Liver (tissue), 3 donors: ENCODE results near the gene AMPD3.
"Not testable (repeated sequence)": the region's sequence is repeated elsewhere in the genome, so short reads cannot be mapped to it uniquely, and the experiment has no call there.

Source experiments
- EGR1 ChIP-seq, 2 donors: IDR thresholded peaks; 2 replicates each; pipeline ENCODE4 v1.6.1; 2016 to 2018; ENCODE audit warnings: antibody characterized with exemption in 2 of 2, low read depth in 2 of 2
- GABPA ChIP-seq, 2 donors: IDR thresholded peaks in 1 of 2; conservative IDR thresholded peaks in 1 of 2; 2 replicates each; pipeline ENCODE4 v1.6.1; 2016; ENCODE audit warnings: antibody characterized with exemption in 2 of 2, mild to moderate bottlenecking in 1 of 2, moderate library complexity in 1 of 2
- RAD21 ChIP-seq, 2 donors: IDR thresholded peaks; 2 replicates each; pipeline ENCODE4 v1.6.1; 2016; ENCODE audit warnings: antibody characterized with exemption in 2 of 2, mild to moderate bottlenecking in 2 of 2
- RXRA ChIP-seq, 2 donors: IDR thresholded peaks; 2 replicates each; pipeline ENCODE4 v1.6.1; 2017 to 2018; ENCODE audit warnings: antibody characterized with exemption in 2 of 2, mild to moderate bottlenecking in 1 of 2
- SP1 ChIP-seq: IDR thresholded peaks from 2 replicates; pipeline ENCODE4 v1.6.1; 2018; ENCODE audit warnings: antibody characterized with exemption, mild to moderate bottlenecking
- TAF1 ChIP-seq: conservative IDR thresholded peaks from 2 replicates; pipeline ENCODE4 v1.6.1; 2016; ENCODE audit warnings: antibody characterized with exemption, mild to moderate bottlenecking
- YY1 ChIP-seq: IDR thresholded peaks from 2 replicates; pipeline ENCODE4 v1.6.1; 2016; ENCODE audit warnings: antibody characterized with exemption, mild to moderate bottlenecking
- TF ChIP-seq, protein P1 (sequence below): fragments of 150-350 bp; IDR thresholded peaks from 2 replicates; pipeline ENCODE4 v1.5.1; 2017; ENCODE audit warnings: improper control_type of control experiment, low read depth, low read length; ENCODE audit not compliant: missing input control
- TF ChIP-seq, protein P2 (sequence below): IDR thresholded peaks from 2 replicates; pipeline ENCODE4 v1.6.1; 2016; ENCODE audit warnings: antibody characterized with exemption, mild to moderate bottlenecking
- TF ChIP-seq, protein P3 (sequence below): IDR thresholded peaks from 2 replicates; pipeline ENCODE4 v1.6.1; 2016; ENCODE audit warnings: antibody characterized with exemption
- TF ChIP-seq, protein P4 (sequence below): IDR thresholded peaks from 2 replicates; pipeline ENCODE4 v1.6.1; 2016; ENCODE audit warnings: antibody characterized with exemption
- donor health status: healthy.
- donor health status: healthy.

DNA sequence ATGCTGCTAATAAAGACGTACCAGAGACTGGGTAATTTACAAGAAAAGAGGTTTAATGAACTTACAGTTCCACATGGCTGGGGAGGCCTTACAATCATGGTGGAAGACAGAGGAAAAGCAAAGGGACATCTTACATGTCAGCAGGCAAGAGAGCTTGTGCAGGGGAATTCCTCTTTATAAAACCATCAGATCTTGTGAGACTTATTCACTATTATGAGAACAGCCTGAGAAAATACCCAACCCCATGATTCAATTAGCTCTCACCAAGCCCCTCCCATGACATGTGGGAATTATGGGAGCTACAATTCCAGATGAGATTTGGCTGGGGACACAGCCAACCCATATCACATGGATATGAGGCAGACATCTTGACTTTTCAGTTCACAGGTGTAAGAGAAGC, 18.4 kb upstream of the AMPD3 start:
- TF ChIP-seq, protein P1, sequence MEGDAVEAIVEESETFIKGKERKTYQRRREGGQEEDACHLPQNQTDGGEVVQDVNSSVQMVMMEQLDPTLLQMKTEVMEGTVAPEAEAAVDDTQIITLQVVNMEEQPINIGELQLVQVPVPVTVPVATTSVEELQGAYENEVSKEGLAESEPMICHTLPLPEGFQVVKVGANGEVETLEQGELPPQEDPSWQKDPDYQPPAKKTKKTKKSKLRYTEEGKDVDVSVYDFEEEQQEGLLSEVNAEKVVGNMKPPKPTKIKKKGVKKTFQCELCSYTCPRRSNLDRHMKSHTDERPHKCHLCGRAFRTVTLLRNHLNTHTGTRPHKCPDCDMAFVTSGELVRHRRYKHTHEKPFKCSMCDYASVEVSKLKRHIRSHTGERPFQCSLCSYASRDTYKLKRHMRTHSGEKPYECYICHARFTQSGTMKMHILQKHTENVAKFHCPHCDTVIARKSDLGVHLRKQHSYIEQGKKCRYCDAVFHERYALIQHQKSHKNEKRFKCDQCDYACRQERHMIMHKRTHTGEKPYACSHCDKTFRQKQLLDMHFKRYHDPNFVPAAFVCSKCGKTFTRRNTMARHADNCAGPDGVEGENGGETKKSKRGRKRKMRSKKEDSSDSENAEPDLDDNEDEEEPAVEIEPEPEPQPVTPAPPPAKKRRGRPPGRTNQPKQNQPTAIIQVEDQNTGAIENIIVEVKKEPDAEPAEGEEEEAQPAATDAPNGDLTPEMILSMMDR, result not testable (repeated sequence)
- not testable (repeated sequence) for TF ChIP-seq RAD21 (IDR thresholded peaks at IDR 0.05); TAF1; GABPA (IDR thresholded peaks at IDR 0.05 in 1 of 2, conservative IDR thresholded peaks at IDR 0.05 in 1 of 2); YY1; EGR1 (IDR thresholded peaks at IDR 0.05; ENCODE audit: low read depth in 2 of 2); SP1; RXRA (IDR thresholded peaks at IDR 0.05)
- TF ChIP-seq, protein P2, sequence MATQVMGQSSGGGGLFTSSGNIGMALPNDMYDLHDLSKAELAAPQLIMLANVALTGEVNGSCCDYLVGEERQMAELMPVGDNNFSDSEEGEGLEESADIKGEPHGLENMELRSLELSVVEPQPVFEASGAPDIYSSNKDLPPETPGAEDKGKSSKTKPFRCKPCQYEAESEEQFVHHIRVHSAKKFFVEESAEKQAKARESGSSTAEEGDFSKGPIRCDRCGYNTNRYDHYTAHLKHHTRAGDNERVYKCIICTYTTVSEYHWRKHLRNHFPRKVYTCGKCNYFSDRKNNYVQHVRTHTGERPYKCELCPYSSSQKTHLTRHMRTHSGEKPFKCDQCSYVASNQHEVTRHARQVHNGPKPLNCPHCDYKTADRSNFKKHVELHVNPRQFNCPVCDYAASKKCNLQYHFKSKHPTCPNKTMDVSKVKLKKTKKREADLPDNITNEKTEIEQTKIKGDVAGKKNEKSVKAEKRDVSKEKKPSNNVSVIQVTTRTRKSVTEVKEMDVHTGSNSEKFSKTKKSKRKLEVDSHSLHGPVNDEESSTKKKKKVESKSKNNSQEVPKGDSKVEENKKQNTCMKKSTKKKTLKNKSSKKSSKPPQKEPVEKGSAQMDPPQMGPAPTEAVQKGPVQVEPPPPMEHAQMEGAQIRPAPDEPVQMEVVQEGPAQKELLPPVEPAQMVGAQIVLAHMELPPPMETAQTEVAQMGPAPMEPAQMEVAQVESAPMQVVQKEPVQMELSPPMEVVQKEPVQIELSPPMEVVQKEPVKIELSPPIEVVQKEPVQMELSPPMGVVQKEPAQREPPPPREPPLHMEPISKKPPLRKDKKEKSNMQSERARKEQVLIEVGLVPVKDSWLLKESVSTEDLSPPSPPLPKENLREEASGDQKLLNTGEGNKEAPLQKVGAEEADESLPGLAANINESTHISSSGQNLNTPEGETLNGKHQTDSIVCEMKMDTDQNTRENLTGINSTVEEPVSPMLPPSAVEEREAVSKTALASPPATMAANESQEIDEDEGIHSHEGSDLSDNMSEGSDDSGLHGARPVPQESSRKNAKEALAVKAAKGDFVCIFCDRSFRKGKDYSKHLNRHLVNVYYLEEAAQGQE, result not testable (repeated sequence)
- TF ChIP-seq, protein P3, sequence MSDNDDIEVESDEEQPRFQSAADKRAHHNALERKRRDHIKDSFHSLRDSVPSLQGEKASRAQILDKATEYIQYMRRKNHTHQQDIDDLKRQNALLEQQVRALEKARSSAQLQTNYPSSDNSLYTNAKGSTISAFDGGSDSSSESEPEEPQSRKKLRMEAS, result not testable (repeated sequence)
- TF ChIP-seq, protein P4, sequence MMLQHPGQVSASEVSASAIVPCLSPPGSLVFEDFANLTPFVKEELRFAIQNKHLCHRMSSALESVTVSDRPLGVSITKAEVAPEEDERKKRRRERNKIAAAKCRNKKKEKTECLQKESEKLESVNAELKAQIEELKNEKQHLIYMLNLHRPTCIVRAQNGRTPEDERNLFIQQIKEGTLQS, result not testable (repeated sequence)
